ENCODE measurements around the gene CWF19L2.
"Not testable (repeated sequence)": the region's sequence is repeated elsewhere in the genome, so short reads cannot be mapped to it uniquely, and the experiment has no call there.

Gene CWF19L2

GRCh38 chr11:107457558-107458271 lies at the start of gene CWF19L2:
Gene CWF19L2, minus strand, starts transcription at chr11:107457825. Its CDS starts 9 bp downstream, at chr11:107457816.
- DNase-seq (ENCODE audit: low read depth): peak; percentile 78

- DNase-seq (ENCODE audit: low read depth): no peak
Observed at GRCh38 chr11:107505647-107506225, 48.1 kb upstream of the CWF19L2 start.

GRCh38 chr11:107504981-107505380 lies 47.4 kb upstream of the CWF19L2 start:
- DNase-seq (ENCODE audit: low read depth): no peak

- DNase-seq (ENCODE audit: low read depth): no peak
Observed at GRCh38 chr11:107501713-107502112, 44.1 kb upstream of the CWF19L2 start.

GRCh38 chr11:107497371-107497770 lies 39.7 kb upstream of the CWF19L2 start:
- DNase-seq (ENCODE audit: low read depth): not testable (repeated sequence)

- no peak for DNase-seq (ENCODE audit: low read depth)
Observed at GRCh38 chr11:107496011-107496410, 38.4 kb upstream of the CWF19L2 start.

GRCh38 chr11:107494055-107494454 lies 36.4 kb upstream of the CWF19L2 start:
- DNase-seq (ENCODE audit: low read depth): no peak

GRCh38 chr11:107493117-107493516 lies 35.5 kb upstream of the CWF19L2 start:
- no peak for DNase-seq (ENCODE audit: low read depth)

GRCh38 chr11:107490836-107491235 lies 33.2 kb upstream of the CWF19L2 start:
- no peak for DNase-seq (ENCODE audit: low read depth)

- DNase-seq (ENCODE audit: low read depth): no peak
Observed at GRCh38 chr11:107482234-107482633, 24.6 kb upstream of the CWF19L2 start.

GRCh38 chr11:107478922-107479321 lies 21.3 kb upstream of the CWF19L2 start:
- no peak for DNase-seq (ENCODE audit: low read depth)

- no peak for DNase-seq (ENCODE audit: low read depth)
Observed at GRCh38 chr11:107477820-107478219, 20.2 kb upstream of the CWF19L2 start.

GRCh38 chr11:107473792-107474191 lies 16.2 kb upstream of the CWF19L2 start:
- no peak for DNase-seq (ENCODE audit: low read depth)

- DNase-seq (ENCODE audit: low read depth): no peak
Observed at GRCh38 chr11:107472966-107473365, 15.3 kb upstream of the CWF19L2 start.

- no peak for DNase-seq (ENCODE audit: low read depth)
Observed at GRCh38 chr11:107468596-107468995, 11.0 kb upstream of the CWF19L2 start.

- DNase-seq (ENCODE audit: low read depth): no peak
Observed at GRCh38 chr11:107467696-107468095, 10.1 kb upstream of the CWF19L2 start.

GRCh38 chr11:107466275-107466866 lies 8.7 kb upstream of the CWF19L2 start:
- DNase-seq (ENCODE audit: low read depth): not testable (repeated sequence)

GRCh38 chr11:107457205-107457557 lies 444 bp downstream of the CWF19L2 start:
- DNase-seq (ENCODE audit: low read depth): no peak

- no peak for DNase-seq (ENCODE audit: low read depth)
Observed at GRCh38 chr11:107453594-107454286, 3.9 kb downstream of the CWF19L2 start.

GRCh38 chr11:107446822-107447431 lies 10.7 kb downstream of the CWF19L2 start:
- DNase-seq (ENCODE audit: low read depth): no peak

- DNase-seq (ENCODE audit: low read depth): no peak
Observed at GRCh38 chr11:107442715-107443215, 14.9 kb downstream of the CWF19L2 start.

- no peak for DNase-seq (ENCODE audit: low read depth)
Observed at GRCh38 chr11:107439586-107440167, 17.9 kb downstream of the CWF19L2 start.
